NCI-H187 treated with DMSO at 0.1 percent for 48 hours (cell line): Measurements from ENCODE around the gene ADGRD2.

Experiments used
- DNase-seq: peaks from one replicate; lab custom pipeline; 2025; lab: John Stamatoyannopoulos, UW

ADGRD2 gene

GRCh38 chr9:124498040-124498439 lies 47.8 kb downstream of the ADGRD2 start:
- DNase-seq = no peak

GRCh38 chr9:124498499-124499146 lies 48.4 kb downstream of the ADGRD2 start:
- DNase-seq = no peak

- no peak for DNase-seq
Observed at GRCh38 chr9:124499216-124499615, 49.0 kb downstream of the ADGRD2 start.

GRCh38 chr9:124500028-124500795 lies 50.0 kb downstream of the ADGRD2 start:
- no peak for DNase-seq

GRCh38 chr9:124500796-124501611 lies 50.8 kb downstream of the ADGRD2 start:
- DNase-seq = no peak

GRCh38 chr9:124501771-124502320 lies 51.6 kb downstream of the ADGRD2 start:
- no peak for DNase-seq

GRCh38 chr9:124502711-124503702 lies 52.8 kb downstream of the ADGRD2 start:
- no peak for DNase-seq

- no peak for DNase-seq
Observed at GRCh38 chr9:124503713-124504529, 53.7 kb downstream of the ADGRD2 start.

- no peak for DNase-seq
Observed at GRCh38 chr9:124504530-124505005, 54.3 kb downstream of the ADGRD2 start.

- DNase-seq = no peak
Observed at GRCh38 chr9:124505006-124505900, 55.0 kb downstream of the ADGRD2 start.

- DNase-seq = no peak
Observed at GRCh38 chr9:124505901-124506346, 55.7 kb downstream of the ADGRD2 start.

- DNase-seq = no peak
Observed at GRCh38 chr9:124506433-124506832, 56.2 kb downstream of the ADGRD2 start.

- DNase-seq = no peak
Observed at GRCh38 chr9:124506931-124507879, 57.0 kb downstream of the ADGRD2 start, which contains the start of gene NR5A1. Gene NR5A1 (minus strand): TSS chr9:124507399. CDS start chr9:124503395, 4,004 bp downstream.

GRCh38 chr9:124507880-124508423 lies 57.7 kb downstream of the ADGRD2 start:
- DNase-seq = no peak

GRCh38 chr9:124510650-124511425 lies 60.6 kb downstream of the ADGRD2 start:
- DNase-seq = no peak

- DNase-seq = no peak
Observed at GRCh38 chr9:124511426-124511840, 61.2 kb downstream of the ADGRD2 start.
